Measurements from ENCODE around the gene HYPK.

- TF ChIP-seq ETS1 (IDR thresholded peaks at IDR 0.05) (no peak), EZH2 (IDR thresholded peaks at IDR 0.05; ENCODE audit: low read depth, unreplicated experiment) (no peak), REST (IDR thresholded peaks at IDR 0.05; ENCODE audit: unreplicated experiment) (no peak), CTCF (conservative IDR thresholded peaks at IDR 0.05; ENCODE audit: low read depth in 2 of 2) (no peak), EZH2phosphoT487 (IDR thresholded peaks at IDR 0.05; ENCODE audit: unreplicated experiment) (no peak)
Observed at GRCh38 chr15:43774062-43774461, 26.3 kb upstream of the HYPK start.
